HepG2 (cell line): Measurements from ENCODE around the gene RASSF6. TPM values are rescaled to one million over a fixed set of nuclear protein-coding genes. Genes with fewer than 3 reads are reported as not detected.
A peak's percentile ranks its signal among the peaks of the same experiment; 100 is the strongest.

Source experiments
- EP300 ChIP-seq, 3 experiments: sonication (generic) in 1 of 3; formaldehyde crosslinking in 1 of 3; IDR thresholded peaks; 2 replicates each; pipeline versions ENCODE4 v1.5.1 to v1.6.1; 2011 to 2020; ENCODE audit warnings: low read depth in 2 of 3, low read length in 2 of 3, borderline replicate concordance in 1 of 3, improper control_type of control experiment in 1 of 3, mild to moderate bottlenecking in 1 of 3, missing genetic modification reagents in 1 of 3, moderate library complexity in 1 of 3
- GLI4 ChIP-seq: sonication (generic); formaldehyde crosslinking; IDR thresholded peaks from 2 replicates; pipeline ENCODE4 v1.5.1; 2020; ENCODE audit warnings: missing genetic modification reagents, mild to moderate bottlenecking, moderate library complexity, borderline replicate concordance
- ISX ChIP-seq: sonication (generic); formaldehyde crosslinking; conservative IDR thresholded peaks from 2 replicates; pipeline ENCODE4 v1.5.0; 2020; ENCODE audit warnings: missing genetic modification reagents
- JARID2 ChIP-seq: sonication (generic); formaldehyde crosslinking; IDR thresholded peaks from 2 replicates; pipeline ENCODE4 v1.8.1; 2023; ENCODE audit warnings: missing genetic modification reagents, inconsistent platforms; ENCODE audit not compliant: insufficient replicate concordance
- NCOA2 ChIP-seq: sonication (generic); formaldehyde crosslinking; IDR thresholded peaks from 2 replicates; pipeline ENCODE4 v1.8.0; 2022; ENCODE audit warnings: inconsistent platforms
- NFIC ChIP-seq: IDR thresholded peaks from 2 replicates; pipeline ENCODE4 v1.6.1; 2012; ENCODE audit warnings: mild to moderate bottlenecking, low read length, inconsistent platforms
- SAP130 ChIP-seq: IDR thresholded peaks from 2 replicates; pipeline ENCODE4 v1.6.1; 2016; ENCODE audit warnings: low read depth
- SOX6 ChIP-seq, 2 experiments: fragments of 450-650 bp in 1 of 2; sonication (generic) in 1 of 2; formaldehyde crosslinking in 1 of 2; IDR thresholded peaks; 2 replicates each; pipeline versions ENCODE4 v1.4.0 to v1.6.1; 2017 to 2020; ENCODE audit warnings: antibody characterized with exemption in 1 of 2, mild to moderate bottlenecking in 1 of 2, missing genetic modification reagents in 1 of 2
- ZC3H13 ChIP-seq: sonication (generic); formaldehyde crosslinking; IDR thresholded peaks from 2 replicates; pipeline ENCODE4 v1.8.1; 2023; ENCODE audit warnings: mild to moderate bottlenecking, missing genetic modification reagents, moderate library complexity
- ZNF83 ChIP-seq: sonication (generic); formaldehyde crosslinking; IDR thresholded peaks from 2 replicates; pipeline ENCODE4 v1.4.0; 2020; ENCODE audit warnings: missing genetic modification reagents, mild to moderate bottlenecking, borderline replicate concordance
- polyA plus RNA-seq, 8 experiments: library from polyadenylated mRNA; depleted of rRNA in 3 of 8; stranded (reverse) in 7 of 8; unstranded in 1 of 8; fragments of >200 nt; fragmentation: Illumina TruSeq in 4 of 8; extraction: Trizol in 4 of 8; gene quantifications; 2 replicates each; pipeline versions ENCODE4 v1.2.1 to v1.2.3, GENCODE V29; 2011 to 2016; ENCODE audit warnings: low read depth in 4 of 8, missing spikeins in 1 of 8, mixed read lengths in 1 of 8; ENCODE audit not compliant: insufficient read depth in 1 of 8
- total RNA-seq, 5 experiments: library from RNA; depleted of rRNA; stranded (reverse); fragments of >200 nt; fragmentation: Illumina TruSeq; extraction: Trizol; gene quantifications; 2 replicates each; pipeline ENCODE4 v1.2.3, GENCODE V29; 2016; ENCODE audit warnings: low read depth in 1 of 5
- TF ChIP-seq, protein P1 (sequence below): sonication (generic); formaldehyde crosslinking; conservative IDR thresholded peaks from 2 replicates; pipeline ENCODE4 v1.4.0; 2020; ENCODE audit warnings: mild to moderate bottlenecking, missing genetic modification reagents, moderate library complexity
- TF ChIP-seq, protein P2 (sequence below): IDR thresholded peaks from 2 replicates; pipeline ENCODE4 v1.4.0; 2020; ENCODE audit warnings: mild to moderate bottlenecking, missing genetic modification reagents
- TF ChIP-seq, protein P3 (sequence below): sonication (generic); formaldehyde crosslinking; IDR thresholded peaks from 2 replicates; pipeline ENCODE4 v1.5.0; 2020; ENCODE audit warnings: mild to moderate bottlenecking, missing genetic modification reagents, borderline replicate concordance

RASSF6 gene
- total and polyA plus RNA-seq, 2 of the 13 experiments (the other 11 are each of a cell fraction or from before 2014, with no cell fraction given) = 0.03 to 0.11 TPM

DNA sequence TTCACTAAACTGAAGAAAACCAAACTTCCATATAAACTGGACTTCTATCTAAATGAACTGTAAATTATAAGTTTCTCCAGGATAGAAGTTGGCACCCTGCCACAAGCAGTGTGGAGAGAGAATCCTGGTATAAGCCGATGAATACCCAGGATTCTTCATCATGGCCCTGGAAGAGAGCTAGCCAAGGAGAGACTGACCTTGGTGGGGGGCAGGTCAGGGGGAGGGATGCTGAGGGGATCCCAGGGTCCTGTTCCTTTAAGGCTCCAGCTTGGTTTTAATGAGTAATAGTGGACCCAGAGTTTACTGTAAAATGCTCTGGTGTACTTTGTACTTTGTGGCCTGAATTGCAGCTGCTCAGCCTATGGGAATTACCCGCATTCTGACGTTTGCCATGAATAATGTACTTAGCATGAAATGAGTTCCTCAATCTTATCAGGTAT, 16.9 kb downstream of the RASSF6 start (continued):
- TF ChIP-seq, protein P1, sequence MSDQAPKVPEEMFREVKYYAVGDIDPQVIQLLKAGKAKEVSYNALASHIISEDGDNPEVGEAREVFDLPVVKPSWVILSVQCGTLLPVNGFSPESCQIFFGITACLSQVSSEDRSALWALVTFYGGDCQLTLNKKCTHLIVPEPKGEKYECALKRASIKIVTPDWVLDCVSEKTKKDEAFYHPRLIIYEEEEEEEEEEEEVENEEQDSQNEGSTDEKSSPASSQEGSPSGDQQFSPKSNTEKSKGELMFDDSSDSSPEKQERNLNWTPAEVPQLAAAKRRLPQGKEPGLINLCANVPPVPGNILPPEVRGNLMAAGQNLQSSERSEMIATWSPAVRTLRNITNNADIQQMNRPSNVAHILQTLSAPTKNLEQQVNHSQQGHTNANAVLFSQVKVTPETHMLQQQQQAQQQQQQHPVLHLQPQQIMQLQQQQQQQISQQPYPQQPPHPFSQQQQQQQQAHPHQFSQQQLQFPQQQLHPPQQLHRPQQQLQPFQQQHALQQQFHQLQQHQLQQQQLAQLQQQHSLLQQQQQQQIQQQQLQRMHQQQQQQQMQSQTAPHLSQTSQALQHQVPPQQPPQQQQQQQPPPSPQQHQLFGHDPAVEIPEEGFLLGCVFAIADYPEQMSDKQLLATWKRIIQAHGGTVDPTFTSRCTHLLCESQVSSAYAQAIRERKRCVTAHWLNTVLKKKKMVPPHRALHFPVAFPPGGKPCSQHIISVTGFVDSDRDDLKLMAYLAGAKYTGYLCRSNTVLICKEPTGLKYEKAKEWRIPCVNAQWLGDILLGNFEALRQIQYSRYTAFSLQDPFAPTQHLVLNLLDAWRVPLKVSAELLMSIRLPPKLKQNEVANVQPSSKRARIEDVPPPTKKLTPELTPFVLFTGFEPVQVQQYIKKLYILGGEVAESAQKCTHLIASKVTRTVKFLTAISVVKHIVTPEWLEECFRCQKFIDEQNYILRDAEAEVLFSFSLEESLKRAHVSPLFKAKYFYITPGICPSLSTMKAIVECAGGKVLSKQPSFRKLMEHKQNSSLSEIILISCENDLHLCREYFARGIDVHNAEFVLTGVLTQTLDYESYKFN (CRISPR knock-in tag) = 0 out of 2 replicates have a peak, but pooled peaks have one; percentile 24
- TF ChIP-seq GLI4 (no peak), NCOA2 (CRISPR knock-in tag) (peak; percentile 54), EP300 (IDR thresholded peaks at IDR 0.05; ENCODE audit: low read depth in 2 of 2, low read length in 2 of 2) (peak in 1 of 2 experiments; percentile 56; a peak in 2 of 4 replicates), EP300 (CRISPR knock-in tag; IDR thresholded peaks at IDR 0.05; ENCODE audit: borderline replicate concordance) (no peak), NFIC (0 out of 2 replicates have a peak, but pooled peaks have one; percentile 31), ISX (CRISPR knock-in tag) (no peak), SOX6 (IDR thresholded peaks at IDR 0.05) (no peak), SOX6 (CRISPR knock-in tag; IDR thresholded peaks at IDR 0.05) (peak; percentile 56), ZNF83 (CRISPR knock-in tag) (no peak), SAP130 (CRISPR knock-in tag) (peak; percentile 29; the same call in 1 of the 2 replicates), JARID2 (CRISPR knock-in tag) (no peak), ZC3H13 (CRISPR knock-in tag) (no peak)
- TF ChIP-seq, protein P2, sequence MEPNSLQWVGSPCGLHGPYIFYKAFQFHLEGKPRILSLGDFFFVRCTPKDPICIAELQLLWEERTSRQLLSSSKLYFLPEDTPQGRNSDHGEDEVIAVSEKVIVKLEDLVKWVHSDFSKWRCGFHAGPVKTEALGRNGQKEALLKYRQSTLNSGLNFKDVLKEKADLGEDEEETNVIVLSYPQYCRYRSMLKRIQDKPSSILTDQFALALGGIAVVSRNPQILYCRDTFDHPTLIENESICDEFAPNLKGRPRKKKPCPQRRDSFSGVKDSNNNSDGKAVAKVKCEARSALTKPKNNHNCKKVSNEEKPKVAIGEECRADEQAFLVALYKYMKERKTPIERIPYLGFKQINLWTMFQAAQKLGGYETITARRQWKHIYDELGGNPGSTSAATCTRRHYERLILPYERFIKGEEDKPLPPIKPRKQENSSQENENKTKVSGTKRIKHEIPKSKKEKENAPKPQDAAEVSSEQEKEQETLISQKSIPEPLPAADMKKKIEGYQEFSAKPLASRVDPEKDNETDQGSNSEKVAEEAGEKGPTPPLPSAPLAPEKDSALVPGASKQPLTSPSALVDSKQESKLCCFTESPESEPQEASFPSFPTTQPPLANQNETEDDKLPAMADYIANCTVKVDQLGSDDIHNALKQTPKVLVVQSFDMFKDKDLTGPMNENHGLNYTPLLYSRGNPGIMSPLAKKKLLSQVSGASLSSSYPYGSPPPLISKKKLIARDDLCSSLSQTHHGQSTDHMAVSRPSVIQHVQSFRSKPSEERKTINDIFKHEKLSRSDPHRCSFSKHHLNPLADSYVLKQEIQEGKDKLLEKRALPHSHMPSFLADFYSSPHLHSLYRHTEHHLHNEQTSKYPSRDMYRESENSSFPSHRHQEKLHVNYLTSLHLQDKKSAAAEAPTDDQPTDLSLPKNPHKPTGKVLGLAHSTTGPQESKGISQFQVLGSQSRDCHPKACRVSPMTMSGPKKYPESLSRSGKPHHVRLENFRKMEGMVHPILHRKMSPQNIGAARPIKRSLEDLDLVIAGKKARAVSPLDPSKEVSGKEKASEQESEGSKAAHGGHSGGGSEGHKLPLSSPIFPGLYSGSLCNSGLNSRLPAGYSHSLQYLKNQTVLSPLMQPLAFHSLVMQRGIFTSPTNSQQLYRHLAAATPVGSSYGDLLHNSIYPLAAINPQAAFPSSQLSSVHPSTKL = peak; percentile 74
- TF ChIP-seq, protein P3, sequence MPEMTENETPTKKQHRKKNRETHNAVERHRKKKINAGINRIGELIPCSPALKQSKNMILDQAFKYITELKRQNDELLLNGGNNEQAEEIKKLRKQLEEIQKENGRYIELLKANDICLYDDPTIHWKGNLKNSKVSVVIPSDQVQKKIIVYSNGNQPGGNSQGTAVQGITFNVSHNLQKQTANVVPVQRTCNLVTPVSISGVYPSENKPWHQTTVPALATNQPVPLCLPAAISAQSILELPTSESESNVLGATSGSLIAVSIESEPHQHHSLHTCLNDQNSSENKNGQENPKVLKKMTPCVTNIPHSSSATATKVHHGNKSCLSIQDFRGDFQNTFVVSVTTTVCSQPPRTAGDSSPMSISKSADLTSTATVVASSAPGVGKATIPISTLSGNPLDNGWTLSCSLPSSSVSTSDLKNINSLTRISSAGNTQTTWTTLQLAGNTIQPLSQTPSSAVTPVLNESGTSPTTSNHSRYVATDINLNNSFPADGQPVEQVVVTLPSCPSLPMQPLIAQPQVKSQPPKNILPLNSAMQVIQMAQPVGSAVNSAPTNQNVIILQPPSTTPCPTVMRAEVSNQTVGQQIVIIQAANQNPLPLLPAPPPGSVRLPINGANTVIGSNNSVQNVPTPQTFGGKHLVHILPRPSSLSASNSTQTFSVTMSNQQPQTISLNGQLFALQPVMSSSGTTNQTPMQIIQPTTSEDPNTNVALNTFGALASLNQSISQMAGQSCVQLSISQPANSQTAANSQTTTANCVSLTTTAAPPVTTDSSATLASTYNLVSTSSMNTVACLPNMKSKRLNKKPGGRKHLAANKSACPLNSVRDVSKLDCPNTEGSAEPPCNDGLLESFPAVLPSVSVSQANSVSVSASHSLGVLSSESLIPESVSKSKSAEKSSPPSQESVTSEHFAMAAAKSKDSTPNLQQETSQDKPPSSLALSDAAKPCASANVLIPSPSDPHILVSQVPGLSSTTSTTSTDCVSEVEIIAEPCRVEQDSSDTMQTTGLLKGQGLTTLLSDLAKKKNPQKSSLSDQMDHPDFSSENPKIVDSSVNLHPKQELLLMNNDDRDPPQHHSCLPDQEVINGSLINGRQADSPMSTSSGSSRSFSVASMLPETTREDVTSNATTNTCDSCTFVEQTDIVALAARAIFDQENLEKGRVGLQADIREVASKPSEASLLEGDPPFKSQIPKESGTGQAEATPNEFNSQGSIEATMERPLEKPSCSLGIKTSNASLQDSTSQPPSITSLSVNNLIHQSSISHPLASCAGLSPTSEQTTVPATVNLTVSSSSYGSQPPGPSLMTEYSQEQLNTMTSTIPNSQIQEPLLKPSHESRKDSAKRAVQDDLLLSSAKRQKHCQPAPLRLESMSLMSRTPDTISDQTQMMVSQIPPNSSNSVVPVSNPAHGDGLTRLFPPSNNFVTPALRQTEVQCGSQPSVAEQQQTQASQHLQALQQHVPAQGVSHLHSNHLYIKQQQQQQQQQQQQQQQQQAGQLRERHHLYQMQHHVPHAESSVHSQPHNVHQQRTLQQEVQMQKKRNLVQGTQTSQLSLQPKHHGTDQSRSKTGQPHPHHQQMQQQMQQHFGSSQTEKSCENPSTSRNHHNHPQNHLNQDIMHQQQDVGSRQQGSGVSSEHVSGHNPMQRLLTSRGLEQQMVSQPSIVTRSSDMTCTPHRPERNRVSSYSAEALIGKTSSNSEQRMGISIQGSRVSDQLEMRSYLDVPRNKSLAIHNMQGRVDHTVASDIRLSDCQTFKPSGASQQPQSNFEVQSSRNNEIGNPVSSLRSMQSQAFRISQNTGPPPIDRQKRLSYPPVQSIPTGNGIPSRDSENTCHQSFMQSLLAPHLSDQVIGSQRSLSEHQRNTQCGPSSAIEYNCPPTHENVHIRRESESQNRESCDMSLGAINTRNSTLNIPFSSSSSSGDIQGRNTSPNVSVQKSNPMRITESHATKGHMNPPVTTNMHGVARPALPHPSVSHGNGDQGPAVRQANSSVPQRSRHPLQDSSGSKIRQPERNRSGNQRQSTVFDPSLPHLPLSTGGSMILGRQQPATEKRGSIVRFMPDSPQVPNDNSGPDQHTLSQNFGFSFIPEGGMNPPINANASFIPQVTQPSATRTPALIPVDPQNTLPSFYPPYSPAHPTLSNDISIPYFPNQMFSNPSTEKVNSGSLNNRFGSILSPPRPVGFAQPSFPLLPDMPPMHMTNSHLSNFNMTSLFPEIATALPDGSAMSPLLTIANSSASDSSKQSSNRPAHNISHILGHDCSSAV (CRISPR knock-in tag) = no peak
